ENCODE data around the gene TENM4.
A peak's percentile ranks its signal among the peaks of the same experiment; 100 is the strongest.

Gene TENM4

GRCh38 chr11:79390923-79391322 lies 49.9 kb downstream of the TENM4 start:
- no peak for DNase-seq (ENCODE audit: low read depth, low spot score)

GRCh38 chr11:79390477-79390876 lies 50.4 kb downstream of the TENM4 start:
- no peak for DNase-seq (ENCODE audit: low read depth, low spot score)

GRCh38 chr11:79388201-79388600 lies 52.6 kb downstream of the TENM4 start:
- DNase-seq (ENCODE audit: low read depth, low spot score): no peak

- DNase-seq (ENCODE audit: low read depth, low spot score): no peak
Observed at GRCh38 chr11:79383874-79384273, 57.0 kb downstream of the TENM4 start.

GRCh38 chr11:79382301-79383050 lies 58.4 kb downstream of the TENM4 start:
- DNase-seq (ENCODE audit: low read depth, low spot score): no peak

GRCh38 chr11:79381036-79381435 lies 59.8 kb downstream of the TENM4 start:
- DNase-seq (ENCODE audit: low read depth, low spot score): no peak

- no peak for DNase-seq (ENCODE audit: low read depth, low spot score)
Observed at GRCh38 chr11:79377406-79377805, 63.4 kb downstream of the TENM4 start.

- peak; percentile 47 for DNase-seq (ENCODE audit: low read depth, low spot score)
Observed at GRCh38 chr11:79375818-79376550, 64.8 kb downstream of the TENM4 start.

- DNase-seq (ENCODE audit: low read depth, low spot score): no peak
Observed at GRCh38 chr11:79374727-79375126, 66.1 kb downstream of the TENM4 start.

GRCh38 chr11:79371724-79372123 lies 69.1 kb downstream of the TENM4 start:
- no peak for DNase-seq (ENCODE audit: low read depth, low spot score)

GRCh38 chr11:79371152-79371551 lies 69.7 kb downstream of the TENM4 start:
- peak; percentile 9 for DNase-seq (ENCODE audit: low read depth, low spot score)

- DNase-seq (ENCODE audit: low read depth, low spot score): no peak
Observed at GRCh38 chr11:79369055-79369454, 71.8 kb downstream of the TENM4 start.

GRCh38 chr11:79367844-79368243 lies 73.0 kb downstream of the TENM4 start:
- DNase-seq (ENCODE audit: low read depth, low spot score): no peak

GRCh38 chr11:79366218-79366617 lies 74.6 kb downstream of the TENM4 start:
- DNase-seq (ENCODE audit: low read depth, low spot score): no peak

- DNase-seq (ENCODE audit: low read depth, low spot score): no peak
Observed at GRCh38 chr11:79363861-79364378, 76.9 kb downstream of the TENM4 start.

- no peak for DNase-seq (ENCODE audit: low read depth, low spot score)
Observed at GRCh38 chr11:79363256-79363655, 77.6 kb downstream of the TENM4 start.

GRCh38 chr11:79362821-79363220 lies 78.0 kb downstream of the TENM4 start:
- DNase-seq (ENCODE audit: low read depth, low spot score): no peak

GRCh38 chr11:79362206-79362757 lies 78.5 kb downstream of the TENM4 start:
- no peak for DNase-seq (ENCODE audit: low read depth, low spot score)

GRCh38 chr11:79358258-79358657 lies 82.6 kb downstream of the TENM4 start:
- DNase-seq (ENCODE audit: low read depth, low spot score): no peak

GRCh38 chr11:79353706-79354105 lies 87.1 kb downstream of the TENM4 start:
- DNase-seq (ENCODE audit: low read depth, low spot score): no peak

- DNase-seq (ENCODE audit: low read depth, low spot score): no peak
Observed at GRCh38 chr11:79352349-79352703, 88.5 kb downstream of the TENM4 start.

- no peak for DNase-seq (ENCODE audit: low read depth, low spot score)
Observed at GRCh38 chr11:79348976-79349682, 91.7 kb downstream of the TENM4 start.

All from iPS DF 19.7 (cell line).